ENCODE data around the gene RAB3A.

DNA sequence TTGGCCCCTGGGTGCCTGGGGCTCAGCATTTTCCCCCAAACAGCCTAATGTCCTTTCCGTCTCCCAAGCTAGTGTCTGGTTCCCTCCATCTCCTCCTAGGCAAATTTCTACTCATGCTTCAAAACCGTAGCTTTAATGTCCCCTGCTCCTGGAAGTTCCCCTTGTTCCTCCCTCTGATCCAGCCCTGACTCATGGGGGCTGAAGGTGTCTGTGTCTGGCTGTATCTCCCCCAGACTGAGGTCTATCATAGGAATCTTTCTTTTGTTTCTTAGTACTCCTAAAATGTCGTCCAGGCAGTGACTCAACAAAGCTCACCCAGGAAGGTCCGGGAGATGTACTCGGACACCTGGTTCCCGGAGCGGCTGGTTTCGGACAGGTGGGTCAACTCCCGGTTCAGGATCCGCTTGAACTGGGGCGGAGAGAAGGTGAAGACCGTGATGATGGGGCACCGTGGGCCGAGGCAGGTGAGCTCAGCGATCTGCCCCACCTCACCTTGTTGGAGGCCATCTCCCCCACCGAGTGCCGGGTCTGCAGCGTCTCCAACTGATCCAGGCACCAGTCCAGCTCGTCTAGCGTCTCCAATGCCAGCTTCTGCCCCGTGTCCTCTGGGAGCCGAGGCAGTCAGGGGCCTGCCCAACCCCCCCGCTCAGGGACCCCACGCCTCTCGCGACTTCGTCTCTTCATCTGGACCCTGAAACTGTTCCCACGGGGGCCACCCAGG, 16.2 kb upstream of the RAB3A start:
- TF ChIP-seq, protein P1, sequence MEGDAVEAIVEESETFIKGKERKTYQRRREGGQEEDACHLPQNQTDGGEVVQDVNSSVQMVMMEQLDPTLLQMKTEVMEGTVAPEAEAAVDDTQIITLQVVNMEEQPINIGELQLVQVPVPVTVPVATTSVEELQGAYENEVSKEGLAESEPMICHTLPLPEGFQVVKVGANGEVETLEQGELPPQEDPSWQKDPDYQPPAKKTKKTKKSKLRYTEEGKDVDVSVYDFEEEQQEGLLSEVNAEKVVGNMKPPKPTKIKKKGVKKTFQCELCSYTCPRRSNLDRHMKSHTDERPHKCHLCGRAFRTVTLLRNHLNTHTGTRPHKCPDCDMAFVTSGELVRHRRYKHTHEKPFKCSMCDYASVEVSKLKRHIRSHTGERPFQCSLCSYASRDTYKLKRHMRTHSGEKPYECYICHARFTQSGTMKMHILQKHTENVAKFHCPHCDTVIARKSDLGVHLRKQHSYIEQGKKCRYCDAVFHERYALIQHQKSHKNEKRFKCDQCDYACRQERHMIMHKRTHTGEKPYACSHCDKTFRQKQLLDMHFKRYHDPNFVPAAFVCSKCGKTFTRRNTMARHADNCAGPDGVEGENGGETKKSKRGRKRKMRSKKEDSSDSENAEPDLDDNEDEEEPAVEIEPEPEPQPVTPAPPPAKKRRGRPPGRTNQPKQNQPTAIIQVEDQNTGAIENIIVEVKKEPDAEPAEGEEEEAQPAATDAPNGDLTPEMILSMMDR (IDR thresholded peaks at IDR 0.05): no peak
- TF ChIP-seq CBX8 (IDR thresholded peaks at IDR 0.05) (no peak), POLR2A (IDR thresholded peaks at IDR 0.05; ENCODE audit: low read length) (no peak), MYC (IDR thresholded peaks at IDR 0.05; ENCODE audit: borderline replicate concordance, low read length) (no peak), RFX5 (IDR thresholded peaks at IDR 0.05) (no peak), CHD2 (IDR thresholded peaks at IDR 0.05; ENCODE audit: low read length, partially characterized antibody) (no peak), PHF8 (IDR thresholded peaks at IDR 0.05; ENCODE audit: borderline replicate concordance, low read depth) (no peak)
- TF ChIP-seq, protein P2, sequence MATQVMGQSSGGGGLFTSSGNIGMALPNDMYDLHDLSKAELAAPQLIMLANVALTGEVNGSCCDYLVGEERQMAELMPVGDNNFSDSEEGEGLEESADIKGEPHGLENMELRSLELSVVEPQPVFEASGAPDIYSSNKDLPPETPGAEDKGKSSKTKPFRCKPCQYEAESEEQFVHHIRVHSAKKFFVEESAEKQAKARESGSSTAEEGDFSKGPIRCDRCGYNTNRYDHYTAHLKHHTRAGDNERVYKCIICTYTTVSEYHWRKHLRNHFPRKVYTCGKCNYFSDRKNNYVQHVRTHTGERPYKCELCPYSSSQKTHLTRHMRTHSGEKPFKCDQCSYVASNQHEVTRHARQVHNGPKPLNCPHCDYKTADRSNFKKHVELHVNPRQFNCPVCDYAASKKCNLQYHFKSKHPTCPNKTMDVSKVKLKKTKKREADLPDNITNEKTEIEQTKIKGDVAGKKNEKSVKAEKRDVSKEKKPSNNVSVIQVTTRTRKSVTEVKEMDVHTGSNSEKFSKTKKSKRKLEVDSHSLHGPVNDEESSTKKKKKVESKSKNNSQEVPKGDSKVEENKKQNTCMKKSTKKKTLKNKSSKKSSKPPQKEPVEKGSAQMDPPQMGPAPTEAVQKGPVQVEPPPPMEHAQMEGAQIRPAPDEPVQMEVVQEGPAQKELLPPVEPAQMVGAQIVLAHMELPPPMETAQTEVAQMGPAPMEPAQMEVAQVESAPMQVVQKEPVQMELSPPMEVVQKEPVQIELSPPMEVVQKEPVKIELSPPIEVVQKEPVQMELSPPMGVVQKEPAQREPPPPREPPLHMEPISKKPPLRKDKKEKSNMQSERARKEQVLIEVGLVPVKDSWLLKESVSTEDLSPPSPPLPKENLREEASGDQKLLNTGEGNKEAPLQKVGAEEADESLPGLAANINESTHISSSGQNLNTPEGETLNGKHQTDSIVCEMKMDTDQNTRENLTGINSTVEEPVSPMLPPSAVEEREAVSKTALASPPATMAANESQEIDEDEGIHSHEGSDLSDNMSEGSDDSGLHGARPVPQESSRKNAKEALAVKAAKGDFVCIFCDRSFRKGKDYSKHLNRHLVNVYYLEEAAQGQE (IDR thresholded peaks at IDR 0.05): no peak

All from A549 (cell line).